Neutrophil (primary cell): Measurements from ENCODE around the gene CHPF.

Experiments
- H3K27ac ChIP-seq: fragments of 200-600 bp; sonication (generic); 2 replicates; pipeline ENCODE4 v1.5.1; 2016; ENCODE audit warnings: mild to moderate bottlenecking, moderate library complexity
- H3K27me3 ChIP-seq: fragments of 200-600 bp; sonication (generic); 2 replicates; pipeline ENCODE4 v1.6.0; 2016; ENCODE audit warnings: mild to moderate bottlenecking
- H3K36me3 ChIP-seq: fragments of 200-600 bp; sonication (generic); 2 replicates; pipeline ENCODE4 v1.5.1; 2017
- H3K4me1 ChIP-seq, 2 experiments: fragments of 200-600 bp in 1 of 2; sonication (generic) in 1 of 2; 1 replicate in 1 of 2; 2 replicates in 1 of 2; pipeline versions ENCODE4 v1.5.1 to v1.6.1; 2013 to 2016; ENCODE audit warnings: low read depth in 1 of 2, low read length in 1 of 2, mild to moderate bottlenecking in 1 of 2, moderate library complexity in 1 of 2; ENCODE audit not compliant: control insufficient read depth in 1 of 2, insufficient read depth in 1 of 2
- H3K4me3 ChIP-seq, 2 experiments: fragments of 200-600 bp in 1 of 2; sonication (generic) in 1 of 2; 1 replicate in 1 of 2; 2 replicates in 1 of 2; pipeline ENCODE4 v1.5.1; 2013 to 2016; ENCODE audit warnings: low read depth in 1 of 2, low read length in 1 of 2, mild to moderate bottlenecking in 1 of 2, moderate library complexity in 1 of 2
- H3K9me3 ChIP-seq: fragments of 200-600 bp; sonication (generic); 2 replicates; pipeline ENCODE4 v1.5.1; 2016
- TF ChIP-seq, protein P1 (sequence below): fragments of 200-600 bp; sonication (generic); IDR thresholded peaks from 2 replicates; pipeline ENCODE4 v1.5.1; 2016; ENCODE audit warnings: antibody characterized with exemption

CHPF gene

DNA sequence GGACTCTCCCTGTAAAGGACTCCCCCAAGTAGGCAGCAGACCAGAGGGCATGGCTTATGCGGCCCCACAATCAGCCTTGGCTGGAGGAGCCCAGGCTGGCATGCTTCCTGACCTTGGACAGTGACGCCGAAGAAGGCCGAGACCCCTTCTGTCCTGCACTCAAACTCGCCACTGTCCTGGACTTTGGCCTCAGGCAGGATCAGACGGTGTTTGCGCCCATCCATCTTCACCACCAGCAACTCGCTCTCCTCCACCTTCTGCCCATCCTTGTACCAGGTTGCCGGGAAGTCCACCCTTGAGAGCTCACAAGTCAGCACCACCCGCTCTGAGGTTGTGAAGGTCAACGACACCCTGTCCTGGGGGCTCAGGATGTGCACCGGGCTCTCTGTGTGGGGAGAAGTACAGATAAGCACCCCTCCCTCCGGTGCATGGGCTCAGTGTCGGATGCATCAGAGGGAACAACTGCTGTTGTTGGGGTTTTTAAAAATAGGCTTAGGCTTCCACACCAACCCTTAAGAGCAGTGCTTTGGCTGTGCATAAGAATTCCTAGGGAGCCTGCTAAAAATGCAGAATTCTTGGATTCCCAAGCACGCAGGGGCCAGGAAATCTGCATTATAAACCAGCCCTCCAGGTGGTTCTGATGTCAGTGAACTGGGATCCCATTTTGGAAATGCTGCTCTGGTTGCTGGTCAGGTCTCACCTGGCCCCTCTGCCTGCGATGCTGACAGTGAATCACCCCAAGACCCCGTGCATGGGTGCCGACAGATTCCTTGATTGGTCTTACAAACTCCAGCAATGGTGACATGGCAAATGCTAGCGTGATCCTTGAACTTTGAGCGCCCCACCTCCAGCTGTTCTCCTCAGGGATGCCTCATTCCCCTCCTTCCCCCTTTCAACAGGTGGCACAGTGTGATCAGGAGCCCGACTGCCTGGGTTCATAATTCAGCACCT, 21.8 kb upstream of the CHPF start:
- Histone ChIP-seq H3K4me1 (no peaks in the 10 kb centered on the region), H3K27ac (no peak overlapping the region), H3K9me3 (no peaks in the 10 kb centered on the region), H3K4me3 (no peak overlapping the region), H3K36me3 (no peaks in the 10 kb centered on the region), H3K27me3 (peaks cover 37% of the 10 kb centered on the region)
- TF ChIP-seq, protein P1, sequence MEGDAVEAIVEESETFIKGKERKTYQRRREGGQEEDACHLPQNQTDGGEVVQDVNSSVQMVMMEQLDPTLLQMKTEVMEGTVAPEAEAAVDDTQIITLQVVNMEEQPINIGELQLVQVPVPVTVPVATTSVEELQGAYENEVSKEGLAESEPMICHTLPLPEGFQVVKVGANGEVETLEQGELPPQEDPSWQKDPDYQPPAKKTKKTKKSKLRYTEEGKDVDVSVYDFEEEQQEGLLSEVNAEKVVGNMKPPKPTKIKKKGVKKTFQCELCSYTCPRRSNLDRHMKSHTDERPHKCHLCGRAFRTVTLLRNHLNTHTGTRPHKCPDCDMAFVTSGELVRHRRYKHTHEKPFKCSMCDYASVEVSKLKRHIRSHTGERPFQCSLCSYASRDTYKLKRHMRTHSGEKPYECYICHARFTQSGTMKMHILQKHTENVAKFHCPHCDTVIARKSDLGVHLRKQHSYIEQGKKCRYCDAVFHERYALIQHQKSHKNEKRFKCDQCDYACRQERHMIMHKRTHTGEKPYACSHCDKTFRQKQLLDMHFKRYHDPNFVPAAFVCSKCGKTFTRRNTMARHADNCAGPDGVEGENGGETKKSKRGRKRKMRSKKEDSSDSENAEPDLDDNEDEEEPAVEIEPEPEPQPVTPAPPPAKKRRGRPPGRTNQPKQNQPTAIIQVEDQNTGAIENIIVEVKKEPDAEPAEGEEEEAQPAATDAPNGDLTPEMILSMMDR: no peak

DNA sequence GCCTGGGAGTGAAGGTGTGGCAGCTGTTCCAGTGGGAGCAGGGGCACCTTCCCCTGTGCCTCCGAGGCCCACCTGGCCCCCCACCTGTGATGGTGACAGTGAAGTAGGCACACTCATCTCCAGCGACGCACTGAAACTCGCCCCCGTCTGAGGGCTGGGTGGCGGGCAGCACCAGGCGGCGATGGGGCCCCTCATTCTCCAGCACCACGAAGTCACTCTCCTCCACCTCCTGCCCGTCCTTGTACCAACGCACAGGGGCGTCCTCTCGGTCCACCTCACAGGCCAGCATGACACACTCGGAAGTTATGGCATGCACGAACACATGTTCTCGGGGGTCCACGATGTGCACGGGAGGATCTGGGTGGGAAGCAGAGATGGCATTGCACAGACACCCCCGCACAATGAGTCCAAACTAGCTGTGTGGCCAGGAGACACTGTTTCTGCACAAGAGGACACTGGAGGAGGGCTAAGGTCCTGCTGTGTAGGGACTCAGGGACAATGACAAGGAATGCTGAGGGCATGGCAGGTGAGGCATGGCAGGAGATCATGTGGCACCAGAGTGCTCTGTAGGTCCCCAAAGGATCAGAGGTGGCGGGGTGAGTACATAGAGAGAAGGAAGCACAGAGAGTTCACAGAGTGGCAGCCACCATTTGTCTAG, 19.8 kb upstream of the CHPF start:
- no peaks in the 10 kb centered on the region for H3K9me3 ChIP-seq
- H3K27ac ChIP-seq: no peak overlapping the region
- no peaks in the 10 kb centered on the region for H3K36me3 ChIP-seq
- TF ChIP-seq, protein P1: no peak
- peaks cover 17% of the 10 kb centered on the region for H3K27me3 ChIP-seq
- H3K4me3 ChIP-seq: no peak overlapping the region
- H3K4me1 ChIP-seq: no peaks in the 10 kb centered on the region

DNA sequence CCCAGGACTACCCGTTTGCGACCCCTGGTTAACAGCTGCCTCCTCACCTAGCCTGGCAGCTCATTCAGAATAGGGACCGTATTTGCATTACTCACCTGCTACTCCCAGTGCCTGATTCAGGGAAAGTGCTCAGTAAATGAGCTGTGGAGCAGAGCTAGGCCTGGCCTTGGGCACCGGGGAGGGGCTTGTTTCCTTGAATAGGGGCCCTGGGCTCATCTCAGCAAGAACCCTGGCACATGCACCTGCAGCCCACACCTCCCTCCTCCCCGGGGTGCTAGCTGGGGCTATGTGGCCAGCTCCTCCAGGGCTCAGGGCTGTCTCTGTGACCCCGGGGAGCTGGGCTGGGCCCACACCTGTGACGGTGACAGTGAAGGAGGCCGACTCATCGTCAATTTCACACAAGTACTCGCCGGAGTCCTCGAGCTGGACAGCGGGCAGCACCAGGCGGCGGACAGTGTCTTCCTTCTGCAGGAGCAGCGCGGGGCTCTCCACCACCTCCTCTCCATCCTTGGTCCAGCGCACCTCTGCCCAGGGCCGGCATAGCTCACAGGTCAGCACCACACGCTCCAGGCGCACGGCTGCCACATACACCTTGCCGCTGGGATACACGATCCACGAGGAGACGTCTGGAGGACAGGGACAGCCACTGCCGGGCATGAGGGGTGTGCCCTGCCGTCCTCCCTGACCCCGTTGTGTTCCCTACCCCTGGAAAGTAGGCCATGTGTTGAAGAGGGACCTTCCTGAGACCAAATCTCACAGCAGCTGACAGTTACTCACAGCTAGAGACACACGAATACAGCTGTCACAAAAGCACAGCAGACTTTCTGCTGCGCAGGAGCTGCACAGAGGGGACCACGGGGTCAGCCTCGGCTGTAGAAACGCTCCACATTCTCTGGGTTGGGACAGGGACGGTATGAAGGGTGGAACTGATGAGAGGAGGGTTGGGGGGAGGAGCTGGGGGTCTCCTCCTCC, 18.7 kb upstream of the CHPF start:
- no peaks in the 10 kb centered on the region for H3K4me1 ChIP-seq
- no peaks in the 10 kb centered on the region for H3K36me3 ChIP-seq
- H3K9me3 ChIP-seq: no peaks in the 10 kb centered on the region
- no peak overlapping the region for H3K4me3 ChIP-seq
- TF ChIP-seq, protein P1: no peak
- H3K27me3 ChIP-seq: peaks cover 7% of the 10 kb centered on the region
- H3K27ac ChIP-seq: no peak overlapping the region

DNA sequence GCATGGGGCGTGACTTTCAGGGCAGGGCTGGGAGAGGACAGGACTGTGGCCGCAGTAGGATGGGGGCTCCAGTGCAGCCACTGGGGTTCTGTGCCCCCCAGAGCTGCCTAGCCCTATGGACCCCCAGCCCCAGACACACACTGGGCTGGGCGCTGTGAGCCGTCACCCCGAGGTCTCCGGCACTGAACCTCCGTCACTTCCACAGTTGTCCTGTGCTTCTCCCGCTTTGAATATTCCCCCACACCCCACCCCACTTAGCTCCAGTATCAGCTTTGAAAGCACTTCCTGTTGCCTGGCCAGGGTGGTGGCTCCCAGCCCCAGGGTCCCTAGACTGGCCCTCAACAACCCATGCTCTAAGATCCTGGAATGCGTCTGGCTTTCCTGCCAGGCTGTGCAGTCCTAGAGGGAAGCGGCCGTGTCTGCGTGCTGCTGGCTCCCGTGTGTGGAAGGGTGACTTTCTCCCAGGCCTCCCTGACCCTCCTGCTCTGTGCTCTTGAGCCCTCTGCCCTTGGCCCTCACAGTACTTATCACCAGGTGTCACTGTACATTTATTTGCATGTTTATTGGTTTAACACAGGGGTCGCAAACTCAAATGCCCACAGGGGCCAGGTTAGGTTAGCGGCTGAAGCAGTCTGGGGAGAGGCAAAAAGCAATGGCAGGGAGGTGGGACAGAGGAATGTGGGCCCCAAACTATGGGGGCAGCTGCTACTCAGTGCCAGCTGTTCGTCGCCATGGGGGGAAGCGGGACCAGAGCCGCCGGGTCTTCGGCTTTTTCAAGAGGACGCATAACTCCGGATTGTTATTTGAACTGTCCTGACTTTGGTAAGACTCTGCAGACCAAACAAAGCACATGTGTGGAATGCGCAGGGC, 17.8 kb upstream of the CHPF start:
- H3K9me3 ChIP-seq: no peaks in the 10 kb centered on the region
- H3K36me3 ChIP-seq: no peaks in the 10 kb centered on the region
- H3K27me3 ChIP-seq: peaks cover 5% of the 10 kb centered on the region
- no peaks in the 10 kb centered on the region for H3K4me1 ChIP-seq
- TF ChIP-seq, protein P1: no peak
- no peak overlapping the region for H3K27ac ChIP-seq
- H3K4me3 ChIP-seq: no peak overlapping the region
